Gastrocnemius medialis (tissue), 4 donors: ENCODE results near the gene AMFR.

Experiments
- CTCF ChIP-seq, 5 experiments: fragments of 450-650 bp in 3 of 5; fragments of 200-600 bp in 2 of 5; sonication (generic) in 2 of 5; IDR thresholded peaks in 4 of 5; conservative IDR thresholded peaks in 1 of 5; 1 replicate in 4 of 5; 2 replicates in 1 of 5; pipeline ENCODE4 v1.5.1; 2016 to 2019; ENCODE audit warnings: antibody characterized with exemption in 5 of 5, mild to moderate bottlenecking in 3 of 5, moderate library complexity in 3 of 5
- POLR2A ChIP-seq, 2 donors: fragments of 450-650 bp; IDR thresholded peaks; one replicate each; pipeline ENCODE4 v1.6.1; 2017; ENCODE audit warnings: antibody characterized with exemption in 2 of 2, mild to moderate bottlenecking in 2 of 2, moderate library complexity in 2 of 2

- TF ChIP-seq CTCF (IDR thresholded peaks at IDR 0.05 in 4 of 5, conservative IDR thresholded peaks at IDR 0.05 in 1 of 5) (no peak), POLR2A (IDR thresholded peaks at IDR 0.05) (no peak)
Observed at GRCh38 chr16:56324406-56324805, 100.9 kb downstream of the AMFR start.
